GM21786 (cell line): ENCODE data around the gene PPIF.

ENCODE experiments used
- ATAC-seq: cut with Tn5 transposase; IDR thresholded peaks from one replicate; pipeline ENCODE4 v1.9.1; 2021; ENCODE audit not compliant: unreplicated experiment

The PPIF gene

GRCh38 chr10:79385392-79385795 lies 38.1 kb downstream of the PPIF start:
- no peak for ATAC-seq

GRCh38 chr10:79385804-79386531 lies 38.7 kb downstream of the PPIF start:
- ATAC-seq, result no peak

- no peak for ATAC-seq
Measured at GRCh38 chr10:79386637-79387465, 39.6 kb downstream of the PPIF start.

GRCh38 chr10:79387466-79387973 lies 40.3 kb downstream of the PPIF start:
- no peak for ATAC-seq

GRCh38 chr10:79387974-79388850 lies 40.9 kb downstream of the PPIF start:
- ATAC-seq, result no peak

- ATAC-seq, result no peak
Measured at GRCh38 chr10:79390057-79390456, 42.8 kb downstream of the PPIF start.

- no peak for ATAC-seq
Measured at GRCh38 chr10:79390551-79391229, 43.4 kb downstream of the PPIF start.

GRCh38 chr10:79391231-79392019 lies 44.2 kb downstream of the PPIF start:
- ATAC-seq, result no peak

- no peak for ATAC-seq
Measured at GRCh38 chr10:79392020-79392398, 44.7 kb downstream of the PPIF start.

GRCh38 chr10:79392506-79393176 lies 45.4 kb downstream of the PPIF start:
- ATAC-seq, result no peak

GRCh38 chr10:79393221-79393923 lies 46.1 kb downstream of the PPIF start:
- no peak for ATAC-seq

- no peak for ATAC-seq
Measured at GRCh38 chr10:79393924-79394610, 46.8 kb downstream of the PPIF start.

- ATAC-seq, result no peak
Measured at GRCh38 chr10:79394664-79395063, 47.4 kb downstream of the PPIF start.

- no peak for ATAC-seq
Measured at GRCh38 chr10:79396520-79396919, 49.3 kb downstream of the PPIF start.

GRCh38 chr10:79397051-79397450 lies 49.8 kb downstream of the PPIF start:
- no peak for ATAC-seq

- no peak for ATAC-seq
Measured at GRCh38 chr10:79397575-79398303, 50.5 kb downstream of the PPIF start.

GRCh38 chr10:79398642-79399041 lies 51.4 kb downstream of the PPIF start:
- ATAC-seq, result no peak
